PFSK-1 (cell line): ENCODE data around the gene SCYGR4.

ENCODE experiments used
- FOXP2 ChIP-seq: optimal IDR thresholded peaks from 2 replicates; pipeline ENCODE3; 2011; ENCODE audit warnings: borderline replicate concordance, control low read depth, inconsistent platforms; ENCODE audit not compliant: insufficient read depth; ENCODE audit errors: extremely low read length, extremely low read depth
- POLR2AphosphoS5 ChIP-seq: IDR thresholded peaks from 2 replicates; pipeline ENCODE4 v1.6.1; 2012; ENCODE audit warnings: low read depth, mild to moderate bottlenecking, control low read depth, low read length, moderate library complexity
- SIN3A ChIP-seq: IDR thresholded peaks from 2 replicates; pipeline ENCODE4 v1.6.1; 2012; ENCODE audit warnings: mild to moderate bottlenecking, low read length, moderate library complexity, borderline replicate concordance; ENCODE audit not compliant: insufficient read depth
- TAF1 ChIP-seq: IDR thresholded peaks from 2 replicates; pipeline ENCODE4 v1.6.1; 2012; ENCODE audit warnings: low read length, control low read depth, borderline replicate concordance; ENCODE audit not compliant: insufficient read depth
- TF ChIP-seq, protein P1 (sequence below), 2 experiments: IDR thresholded peaks; 2 replicates each; pipeline versions ENCODE4 v1.6.1 to v1.8.0; 2011 to 2012; ENCODE audit warnings: low read depth in 2 of 2, low read length in 2 of 2, control low read depth in 1 of 2, inconsistent platforms in 1 of 2, mild to moderate bottlenecking in 1 of 2, moderate library complexity in 1 of 2; ENCODE audit not compliant: insufficient read depth in 1 of 2

Gene SCYGR4

DNA sequence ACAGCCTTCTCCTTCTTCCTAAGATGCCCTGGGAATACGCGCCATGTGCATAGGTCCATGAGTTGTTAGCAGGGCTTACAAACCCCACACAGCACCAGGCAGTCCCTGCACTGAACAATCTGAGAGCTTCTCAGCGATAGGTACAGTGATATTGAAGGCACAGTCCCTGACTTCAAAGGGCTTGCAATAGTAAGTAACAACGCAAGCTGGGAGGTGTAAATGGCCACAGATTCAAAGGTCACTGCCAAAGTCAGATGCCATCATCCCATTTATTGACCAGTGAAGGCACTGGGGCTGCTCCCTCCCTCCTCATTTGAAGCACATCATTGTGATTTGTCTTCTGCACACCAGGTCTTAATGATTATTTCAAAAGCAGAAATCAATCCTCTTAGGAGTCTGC is 2.1 kb upstream of the SCYGR4 start:
- TF ChIP-seq, protein P1, sequence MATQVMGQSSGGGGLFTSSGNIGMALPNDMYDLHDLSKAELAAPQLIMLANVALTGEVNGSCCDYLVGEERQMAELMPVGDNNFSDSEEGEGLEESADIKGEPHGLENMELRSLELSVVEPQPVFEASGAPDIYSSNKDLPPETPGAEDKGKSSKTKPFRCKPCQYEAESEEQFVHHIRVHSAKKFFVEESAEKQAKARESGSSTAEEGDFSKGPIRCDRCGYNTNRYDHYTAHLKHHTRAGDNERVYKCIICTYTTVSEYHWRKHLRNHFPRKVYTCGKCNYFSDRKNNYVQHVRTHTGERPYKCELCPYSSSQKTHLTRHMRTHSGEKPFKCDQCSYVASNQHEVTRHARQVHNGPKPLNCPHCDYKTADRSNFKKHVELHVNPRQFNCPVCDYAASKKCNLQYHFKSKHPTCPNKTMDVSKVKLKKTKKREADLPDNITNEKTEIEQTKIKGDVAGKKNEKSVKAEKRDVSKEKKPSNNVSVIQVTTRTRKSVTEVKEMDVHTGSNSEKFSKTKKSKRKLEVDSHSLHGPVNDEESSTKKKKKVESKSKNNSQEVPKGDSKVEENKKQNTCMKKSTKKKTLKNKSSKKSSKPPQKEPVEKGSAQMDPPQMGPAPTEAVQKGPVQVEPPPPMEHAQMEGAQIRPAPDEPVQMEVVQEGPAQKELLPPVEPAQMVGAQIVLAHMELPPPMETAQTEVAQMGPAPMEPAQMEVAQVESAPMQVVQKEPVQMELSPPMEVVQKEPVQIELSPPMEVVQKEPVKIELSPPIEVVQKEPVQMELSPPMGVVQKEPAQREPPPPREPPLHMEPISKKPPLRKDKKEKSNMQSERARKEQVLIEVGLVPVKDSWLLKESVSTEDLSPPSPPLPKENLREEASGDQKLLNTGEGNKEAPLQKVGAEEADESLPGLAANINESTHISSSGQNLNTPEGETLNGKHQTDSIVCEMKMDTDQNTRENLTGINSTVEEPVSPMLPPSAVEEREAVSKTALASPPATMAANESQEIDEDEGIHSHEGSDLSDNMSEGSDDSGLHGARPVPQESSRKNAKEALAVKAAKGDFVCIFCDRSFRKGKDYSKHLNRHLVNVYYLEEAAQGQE (IDR thresholded peaks at IDR 0.05; ENCODE audit: insufficient read depth in 1 of 2, low read depth in 2 of 2, low read length in 2 of 2), result no peak
- TF ChIP-seq FOXP2 (no peak), POLR2AphosphoS5 (no peak), SIN3A (no peak), TAF1 (no peak)

DNA sequence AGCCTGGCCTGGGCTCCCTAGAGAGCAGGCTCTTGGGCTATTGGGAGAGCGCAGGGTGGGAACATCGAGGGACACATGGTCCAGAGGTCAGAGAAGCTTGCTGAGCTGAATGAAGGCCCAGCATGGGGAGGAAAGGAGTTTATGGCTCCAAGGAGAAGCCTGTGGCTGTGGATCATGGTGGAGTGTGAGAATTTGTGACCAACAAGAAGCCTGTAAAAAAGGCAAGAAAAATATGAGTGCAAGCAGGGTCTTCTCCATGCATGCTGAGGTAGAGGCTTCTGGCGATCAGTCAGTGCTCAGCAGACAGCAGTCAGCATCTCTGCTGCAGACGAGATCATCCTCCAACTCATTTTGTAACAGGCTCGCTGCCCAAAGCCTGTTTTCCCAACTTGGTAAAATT is 1.4 kb upstream of the SCYGR4 start:
- no peak for TF ChIP-seq SIN3A
- no peak for TF ChIP-seq FOXP2
- no peak for TF ChIP-seq TAF1
- no peak for TF ChIP-seq POLR2AphosphoS5
- TF ChIP-seq, protein P1 (IDR thresholded peaks at IDR 0.05; ENCODE audit: insufficient read depth in 1 of 2, low read depth in 2 of 2, low read length in 2 of 2), result no peak

DNA sequence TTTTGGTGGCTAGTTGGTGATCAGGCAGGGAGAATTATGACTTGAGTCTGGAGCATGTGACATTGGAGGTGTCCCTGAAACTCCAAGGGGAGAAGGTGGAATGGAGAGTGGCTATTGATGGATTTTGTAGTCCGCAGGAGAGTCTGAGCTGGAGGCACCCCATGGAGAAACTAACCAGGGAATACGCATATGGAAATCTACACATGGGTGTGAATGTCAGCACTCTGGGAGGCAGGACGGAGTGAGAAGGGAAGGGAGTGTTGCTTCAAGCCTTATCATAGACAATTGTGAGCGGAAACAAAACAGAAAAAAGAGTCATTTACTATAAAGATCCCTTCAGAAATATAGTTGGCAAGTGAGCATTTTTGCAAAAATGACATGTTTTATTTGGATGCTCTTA is 667 bp upstream of the SCYGR4 start:
- TF ChIP-seq, protein P1 (IDR thresholded peaks at IDR 0.05; ENCODE audit: insufficient read depth in 1 of 2, low read depth in 2 of 2, low read length in 2 of 2), result no peak
- TF ChIP-seq FOXP2 (no peak), POLR2AphosphoS5 (no peak), TAF1 (no peak), SIN3A (no peak)

DNA sequence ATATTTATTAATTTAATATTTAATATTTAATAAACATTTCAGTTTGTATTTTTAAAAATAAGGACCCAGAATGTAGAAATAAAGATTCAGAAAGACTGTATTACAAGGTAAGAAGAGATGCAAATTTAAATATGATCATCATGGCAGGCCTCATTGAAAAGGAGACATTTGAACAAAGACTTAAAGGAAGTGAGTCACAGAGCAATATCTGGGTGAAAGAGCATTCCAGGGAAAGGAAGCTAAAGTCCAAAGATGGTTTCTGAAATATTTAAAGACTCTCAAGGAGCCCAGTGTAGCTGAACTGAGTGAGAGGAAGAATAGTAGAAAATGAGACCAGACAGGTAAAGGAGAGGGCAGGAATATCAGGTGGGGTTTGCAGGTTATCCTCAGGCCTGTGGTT is 5.9 kb downstream of the SCYGR4 start:
- TF ChIP-seq TAF1, result no peak
- no peak for TF ChIP-seq POLR2AphosphoS5
- no peak for TF ChIP-seq FOXP2
- no peak for TF ChIP-seq SIN3A
- TF ChIP-seq, protein P1 (IDR thresholded peaks at IDR 0.05; ENCODE audit: insufficient read depth in 1 of 2, low read depth in 2 of 2, low read length in 2 of 2), result no peak

DNA sequence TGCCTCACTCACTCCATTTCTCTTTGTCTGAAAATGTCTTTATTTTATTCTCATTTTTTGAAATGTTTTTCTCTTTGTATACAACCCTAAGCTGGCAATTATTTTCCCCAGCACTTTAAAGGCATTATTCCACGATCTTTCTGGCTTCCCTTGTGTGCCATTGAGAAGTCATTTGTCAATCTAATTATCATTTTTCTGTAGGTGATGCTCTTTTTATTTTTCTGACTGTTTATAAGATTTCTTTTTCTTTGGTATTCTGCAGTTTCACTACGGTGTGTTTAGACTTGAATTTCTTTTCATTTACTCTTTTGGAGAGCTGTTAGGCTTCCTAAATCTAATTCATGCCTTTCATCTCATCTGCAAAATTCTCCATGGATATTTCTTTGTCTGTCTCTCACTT is 8.1 kb downstream of the SCYGR4 start:
- TF ChIP-seq SIN3A (no peak), FOXP2 (no peak), TAF1 (no peak), POLR2AphosphoS5 (no peak)
- TF ChIP-seq, protein P1 (IDR thresholded peaks at IDR 0.05; ENCODE audit: insufficient read depth in 1 of 2, low read depth in 2 of 2, low read length in 2 of 2), result no peak
